HepG2 (cell line): ENCODE results near the gene CADM1. TPM values are rescaled to one million over a fixed set of nuclear protein-coding genes. Genes with fewer than 3 reads are reported as not detected.

Experiments used
- ATAC-seq: fragments of 200-7000 bp; cut with Tn5 transposase; 3 replicates; pipeline ENCODE4 v1.9.1; 2020; ENCODE audit warnings: mild to moderate bottlenecking, moderate library complexity
- BruUV-seq: library from RNA; stranded (reverse); fragments of 400-500 nt; replicated peaks from 2 replicates; lab custom pipeline; 2021; lab: Mats Ljungman, UMichigan
- CTCF ChIA-PET: fragments of 300-600 bp; formaldehyde crosslinking; extraction: SDS; loops from one replicate; lab custom pipeline; 2021; ENCODE audit warnings: low total read pairs, inconsistent platforms, low intra/inter-chr PET ratio; lab: Yijun Ruan, JAX
- POLR2A ChIA-PET: fragments of 350-600 bp; sonication (Branson Sonifier 250); formaldehyde crosslinking; loops from one replicate; lab custom pipeline; 2020; ENCODE audit warnings: antibody characterized with exemption, inconsistent platforms; lab: Yijun Ruan, JAX
- DNase-seq: peaks from one replicate; pipeline ENCODE4 v3.0.0-alpha.2; 2015; ENCODE audit warnings: low spot score
- FAIRE-seq: peaks from 3 replicates; lab custom pipeline; 2011; peaks lifted over from hg19 to GRCh38; lab: Jason Lieb, UNC
- H2AFZ ChIP-seq: one replicate; pipeline ENCODE4 v1.6.1; 2011; ENCODE audit warnings: low read length, inconsistent platforms
- H3K27ac ChIP-seq: fragments of 300-600 bp; 3 replicates; pipeline ENCODE4 v1.8.0; 2011; ENCODE audit warnings: mixed run types, mild to moderate bottlenecking, mixed read lengths, low read length, inconsistent platforms; ENCODE audit not compliant: insufficient read depth; ENCODE audit errors: extremely low read length
- H3K27me3 ChIP-seq, 2 experiments: fragments of 200-600 bp in 1 of 2; 2 replicates in 1 of 2; 3 replicates in 1 of 2; pipeline versions ENCODE4 v1.6.0 to v1.8.0; 2011; ENCODE audit warnings: low read length in 2 of 2, mild to moderate bottlenecking in 2 of 2, moderate library complexity in 2 of 2, inconsistent platforms in 1 of 2; ENCODE audit not compliant: insufficient read depth in 2 of 2, control insufficient read depth in 1 of 2
- H3K36me3 ChIP-seq, 2 experiments: fragments of 200-600 bp in 1 of 2; replicated peaks in 1 of 2; 2 replicates in 1 of 2; 3 replicates in 1 of 2; pipeline versions ENCODE4 v1.5.1 to v1.8.0; 2011; ENCODE audit warnings: low read length in 2 of 2, inconsistent platforms in 1 of 2; ENCODE audit not compliant: insufficient read depth in 2 of 2, control insufficient read depth in 1 of 2
- H3K4me1 ChIP-seq: 2 replicates; pipeline ENCODE4 v1.5.1; 2012; ENCODE audit warnings: low read length, inconsistent platforms; ENCODE audit not compliant: insufficient read depth
- H3K4me2 ChIP-seq: 2 replicates; pipeline ENCODE4 v1.6.0; 2011; ENCODE audit warnings: low read depth, low read length, inconsistent platforms
- H3K4me3 ChIP-seq, 3 experiments: fragments of 200-600 bp in 1 of 3; sonication (generic), shearing (Covaris generic) in 1 of 3; replicated peaks in 1 of 3; 2 replicates each; pipeline ENCODE4 v1.5.1; 2011 to 2016; ENCODE audit warnings: low read length in 3 of 3, inconsistent platforms in 2 of 3, low read depth in 2 of 3, mild to moderate bottlenecking in 2 of 3, control low read depth in 1 of 3, mixed read lengths in 1 of 3; ENCODE audit not compliant: insufficient read depth in 1 of 3
- H3K79me2 ChIP-seq: one replicate; pipeline ENCODE4 v1.6.1; 2011; ENCODE audit warnings: low read length, inconsistent platforms; ENCODE audit not compliant: insufficient read depth
- H3K9ac ChIP-seq: 2 replicates; pipeline ENCODE4 v1.6.0; 2011; ENCODE audit warnings: mild to moderate bottlenecking, low read depth, low read length, inconsistent platforms; ENCODE audit not compliant: insufficient read depth
- H3K9me3 ChIP-seq: 2 replicates; pipeline ENCODE4 v1.5.1; 2012; ENCODE audit warnings: mild to moderate bottlenecking, low read length
- H4K20me1 ChIP-seq: 2 replicates; pipeline ENCODE4 v1.6.0; 2011; ENCODE audit warnings: inconsistent platforms, mild to moderate bottlenecking, low read length, moderate library complexity; ENCODE audit not compliant: insufficient read depth
- TOE1 ChIP-seq: sonication (generic); formaldehyde crosslinking; IDR thresholded peaks from 2 replicates; pipeline ENCODE4 v1.4.0; 2020; ENCODE audit warnings: mild to moderate bottlenecking, missing genetic modification reagents
- ZNF354B ChIP-seq: sonication (generic); formaldehyde crosslinking; IDR thresholded peaks from 2 replicates; pipeline ENCODE4 v1.8.0; 2022; ENCODE audit warnings: mild to moderate bottlenecking, missing genetic modification reagents
- ZNF446 ChIP-seq: sonication (generic); formaldehyde crosslinking; IDR thresholded peaks from 2 replicates; pipeline ENCODE4 v1.5.0; 2020; ENCODE audit warnings: mild to moderate bottlenecking, missing genetic modification reagents
- ZNF530 ChIP-seq: sonication (generic); formaldehyde crosslinking; IDR thresholded peaks from 2 replicates; pipeline ENCODE4 v1.5.0; 2020; ENCODE audit warnings: low read depth, mild to moderate bottlenecking, missing genetic modification reagents
- ZNF546 ChIP-seq: sonication (generic); formaldehyde crosslinking; conservative IDR thresholded peaks from 2 replicates; pipeline ENCODE4 v1.8.1; 2023; ENCODE audit warnings: mild to moderate bottlenecking, missing genetic modification reagents
- WGBS: methylation state at CpG from one replicate; pipeline ENCODE4 v1.1.6; 2017; ENCODE audit warnings: low lambda C conversion rate; 5-methylcytosine and 5-hydroxymethylcytosine counted together
- in situ Hi-C: cut with HindIII; loops from 2 replicates; pipeline ENCODE4 v1.10.0; 2017; ENCODE audit warnings: low pct_unique_long_range_greater_than_20kb; ENCODE audit not compliant: extremely low pct_ligation_motif_present
- intact Hi-C: fragments of 100-400 bp; cut with micrococcal nuclease; formaldehyde crosslinking; loops from one replicate; pipeline ENCODE4 v1.10.0; 2022; ENCODE audit not compliant: unreplicated experiment
- polyA plus RNA-seq, 8 experiments: library from polyadenylated mRNA; depleted of rRNA in 3 of 8; stranded (reverse) in 7 of 8; unstranded in 1 of 8; fragments of >200 nt; fragmentation: Illumina TruSeq in 4 of 8; extraction: Trizol in 4 of 8; gene quantifications; 2 replicates each; pipeline versions ENCODE4 v1.2.1 to v1.2.3, GENCODE V29; 2011 to 2016; ENCODE audit warnings: low read depth in 4 of 8, missing spikeins in 1 of 8, mixed read lengths in 1 of 8; ENCODE audit not compliant: insufficient read depth in 1 of 8
- total RNA-seq, 5 experiments: library from RNA; depleted of rRNA; stranded (reverse); fragments of >200 nt; fragmentation: Illumina TruSeq; extraction: Trizol; gene quantifications; 2 replicates each; pipeline ENCODE4 v1.2.3, GENCODE V29; 2016; ENCODE audit warnings: low read depth in 1 of 5
- TF ChIP-seq, protein P1 (sequence below): IDR thresholded peaks from 2 replicates; pipeline ENCODE4 v1.6.1; 2016
- TF ChIP-seq, protein P2 (sequence below): IDR thresholded peaks from 2 replicates; pipeline ENCODE4 v1.6.1; 2012; ENCODE audit warnings: inconsistent platforms

The CADM1 gene
- total and polyA plus RNA-seq, 2 of the 13 experiments (the other 11 are each of a cell fraction or from before 2014, with no cell fraction given) = 71.3 to 122 TPM

DNA sequence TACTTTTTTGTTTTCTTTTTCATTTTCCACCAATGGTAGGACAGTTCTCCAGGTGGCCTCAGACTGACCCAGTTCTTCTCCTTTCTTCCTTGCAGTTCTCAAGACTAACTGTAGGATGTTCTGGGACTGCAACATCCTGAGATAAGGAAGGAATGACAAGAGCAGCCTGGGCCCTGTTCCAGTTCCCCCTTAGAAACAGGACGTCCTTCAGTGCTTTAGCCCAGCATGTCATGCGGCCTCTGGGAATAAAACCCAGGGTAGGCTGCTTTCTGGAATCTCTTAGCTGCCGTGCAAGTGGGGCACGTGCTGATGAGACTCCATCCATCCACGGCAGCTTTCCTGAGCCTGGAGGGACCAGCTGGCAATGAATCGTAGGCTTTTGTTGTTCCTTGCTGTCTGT lies 24.0 kb upstream of the CADM1 start (continued):
- TF ChIP-seq, protein P1, sequence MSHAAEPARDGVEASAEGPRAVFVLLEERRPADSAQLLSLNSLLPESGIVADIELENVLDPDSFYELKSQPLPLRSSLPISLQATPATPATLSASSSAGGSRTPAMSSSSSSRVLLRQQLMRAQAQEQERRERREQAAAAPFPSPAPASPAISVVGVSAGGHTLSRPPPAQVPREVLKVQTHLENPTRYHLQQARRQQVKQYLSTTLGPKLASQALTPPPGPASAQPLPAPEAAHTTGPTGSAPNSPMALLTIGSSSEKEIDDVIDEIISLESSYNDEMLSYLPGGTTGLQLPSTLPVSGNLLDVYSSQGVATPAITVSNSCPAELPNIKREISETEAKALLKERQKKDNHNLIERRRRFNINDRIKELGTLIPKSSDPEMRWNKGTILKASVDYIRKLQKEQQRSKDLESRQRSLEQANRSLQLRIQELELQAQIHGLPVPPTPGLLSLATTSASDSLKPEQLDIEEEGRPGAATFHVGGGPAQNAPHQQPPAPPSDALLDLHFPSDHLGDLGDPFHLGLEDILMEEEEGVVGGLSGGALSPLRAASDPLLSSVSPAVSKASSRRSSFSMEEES (CRISPR knock-in tag) = no peak

DNA sequence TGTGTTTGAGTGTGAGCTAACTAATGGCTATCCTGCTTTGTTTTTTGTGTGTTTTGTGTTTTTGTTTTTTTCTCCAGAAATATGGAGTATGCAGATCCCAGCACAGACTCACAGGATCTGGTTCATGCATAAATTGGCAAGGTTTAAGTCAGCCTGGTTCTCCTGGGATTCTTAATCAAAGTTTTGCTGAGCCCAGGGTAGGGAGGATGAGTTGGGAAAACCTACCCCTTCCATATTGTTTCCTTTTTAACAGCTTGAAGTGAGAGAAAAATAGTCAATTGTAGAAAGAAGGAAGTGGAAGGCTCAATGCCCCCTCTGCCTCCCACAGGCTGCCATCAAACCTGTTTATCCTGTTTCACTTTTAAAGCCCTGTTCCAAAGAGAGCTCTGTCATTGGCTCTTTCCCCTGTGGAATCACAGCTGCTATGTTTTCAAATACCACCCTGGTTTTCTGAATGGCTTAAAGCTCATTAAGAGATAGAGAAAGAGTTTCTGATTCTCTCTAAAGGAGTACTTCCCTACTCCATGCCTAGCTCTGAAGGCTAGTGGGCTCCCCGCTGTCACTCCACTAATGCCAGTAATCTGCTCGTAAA lies 23.4 kb upstream of the CADM1 start:
- H3K36me3 ChIP-seq = no peaks in the 10 kb centered on the region
- DNase-seq (no peak), FAIRE-seq (no peak), ATAC-seq (no peak)
- H3K9ac ChIP-seq = no peak overlapping the region
- peaks cover 48% of the 10 kb centered on the region for H3K4me1 ChIP-seq
- POLR2A ChIA-PET = no interaction called here
- no peak overlapping the region for H3K27ac ChIP-seq
- H3K27me3 ChIP-seq = no peaks in the 10 kb centered on the region
- no peak overlapping the region for H2AFZ ChIP-seq
- H3K4me3 ChIP-seq = no peak overlapping the region
- 0 out of 2 replicates have a peak overlapping the region, but pooled peaks have one; percentile 5 for H3K4me2 ChIP-seq
- WGBS = 96% methylated on average over 2 of the region's 2 CpGs
- in situ Hi-C loops = no loop called here
- TF ChIP-seq ZNF546 = no peak
- no peak for TF ChIP-seq ZNF446 (CRISPR knock-in tag)
- TF ChIP-seq ZNF530 (CRISPR knock-in tag) = no peak
- no peak for TF ChIP-seq TOE1 (CRISPR knock-in tag)
- TF ChIP-seq ZNF354B (CRISPR knock-in tag) = no peak
- TF ChIP-seq, protein P2, sequence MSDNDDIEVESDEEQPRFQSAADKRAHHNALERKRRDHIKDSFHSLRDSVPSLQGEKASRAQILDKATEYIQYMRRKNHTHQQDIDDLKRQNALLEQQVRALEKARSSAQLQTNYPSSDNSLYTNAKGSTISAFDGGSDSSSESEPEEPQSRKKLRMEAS = no peak
- H3K9me3 ChIP-seq = no peaks in the 10 kb centered on the region
- CTCF ChIA-PET = no interaction called here
- BruUV-seq = no TSS peak
- H3K79me2 ChIP-seq = no peaks in the 10 kb centered on the region
- intact Hi-C loops = no loop called here
- H4K20me1 ChIP-seq = no peaks in the 10 kb centered on the region
